Hematopoietic multipotent progenitor cell treated with erythropoietin and hydrocortisone succinate and interleukin-3 and kit ligand, for 4 days (in vitro differentiated cells): Measurements from ENCODE around the gene PCBP2.
A peak's percentile ranks its signal among the peaks of the same experiment; 100 is the strongest.

Source experiments
- DNase-seq: peaks from one replicate; pipeline ENCODE4 v3.0.0-alpha.2; 2015

PCBP2 gene

DNA sequence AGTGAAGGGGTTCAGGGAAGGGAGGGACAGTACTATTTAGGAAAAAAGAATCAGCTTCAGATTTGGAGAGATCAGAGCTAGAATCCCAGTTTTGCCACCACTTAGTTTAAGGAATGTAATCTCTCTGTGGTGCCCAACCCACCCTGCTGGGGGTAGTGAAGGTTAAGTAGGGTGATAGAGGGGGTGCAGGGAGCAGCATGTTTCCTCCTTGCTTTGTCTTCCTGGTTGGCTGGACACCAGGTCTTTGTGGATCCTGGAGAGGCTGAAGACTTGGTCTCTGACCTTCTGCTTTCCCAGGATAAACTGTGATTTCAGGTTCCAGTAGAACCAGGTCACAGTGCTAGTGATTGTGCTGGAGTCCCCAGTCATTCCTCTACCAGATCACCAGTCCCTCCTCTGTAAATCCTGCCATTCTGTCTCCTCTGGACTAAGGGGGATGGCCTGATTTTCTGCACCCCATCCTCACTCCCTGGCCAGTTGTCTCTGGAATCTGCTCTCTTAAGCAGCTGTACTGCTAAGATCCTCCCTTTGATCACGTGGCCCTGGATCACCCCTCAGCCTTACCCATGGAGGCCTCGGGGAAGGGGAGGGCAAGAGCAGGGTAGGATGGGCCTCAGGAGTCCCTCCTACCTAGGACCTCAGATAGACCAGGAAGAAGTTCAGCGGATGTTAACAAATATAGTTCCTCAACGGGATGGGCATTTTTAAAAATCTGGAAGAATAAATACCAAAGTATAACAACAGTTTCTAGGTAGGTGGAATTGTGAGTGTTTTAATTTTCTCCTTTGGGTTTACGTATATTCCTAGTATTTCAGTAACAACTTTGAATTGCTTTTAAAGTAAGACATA, 44.2 kb downstream of the PCBP2 start:
- peak; percentile 60 for DNase-seq

DNA sequence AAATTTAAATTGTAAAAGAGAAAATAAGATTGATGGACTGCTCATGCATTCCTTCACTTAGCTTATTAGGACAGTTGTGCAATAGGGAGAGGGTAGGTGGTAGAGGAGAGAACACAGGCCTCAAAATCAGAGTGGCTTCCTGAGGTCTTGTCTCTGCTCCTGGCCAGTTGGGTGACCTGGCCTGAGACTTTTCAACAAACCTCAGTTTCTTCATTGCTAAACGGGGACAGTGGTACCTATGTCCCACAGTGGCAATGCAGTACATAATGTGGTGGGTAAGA, 44.8 kb downstream of the PCBP2 start:
- no peak for DNase-seq

DNA sequence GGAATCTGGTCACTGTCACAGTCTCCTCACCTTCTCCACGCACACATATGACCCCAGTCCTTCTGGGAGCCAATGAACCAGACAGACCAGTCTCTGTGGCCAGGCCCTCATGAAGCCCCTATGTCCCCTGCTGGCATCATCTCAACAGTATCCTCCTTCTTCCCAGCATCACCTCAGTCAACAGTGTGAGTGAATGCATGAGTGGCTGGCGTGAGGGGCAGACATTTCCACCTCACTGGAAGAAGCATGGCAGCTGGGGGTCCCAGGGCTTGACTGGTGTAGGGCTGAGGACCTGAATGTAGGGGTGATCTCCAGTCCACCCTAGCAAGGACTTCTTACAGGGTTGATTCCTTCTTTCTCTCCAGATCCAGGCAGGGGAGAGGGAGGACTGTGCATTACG, 45.6 kb downstream of the PCBP2 start:
- DNase-seq: no peak

DNA sequence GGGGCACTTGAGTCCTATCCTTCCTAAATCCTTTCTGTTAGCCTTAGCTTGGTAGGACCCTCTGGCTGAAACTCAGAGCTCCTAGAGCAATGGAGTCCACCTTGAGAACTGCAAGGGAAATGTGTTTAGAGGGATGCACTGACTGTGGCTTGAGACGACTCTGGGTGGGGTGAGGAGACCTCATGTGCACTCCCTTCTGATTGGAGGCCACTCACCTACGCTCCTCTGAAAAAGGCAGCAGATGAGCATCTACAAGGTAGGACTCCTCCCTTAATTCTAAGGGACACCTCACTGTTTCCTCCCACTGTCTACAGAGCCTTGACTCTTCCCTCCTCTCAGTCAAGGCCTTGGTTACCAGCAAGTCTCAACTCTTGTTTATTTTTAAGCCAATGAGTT, 46.3 kb downstream of the PCBP2 start:
- no peak for DNase-seq

DNA sequence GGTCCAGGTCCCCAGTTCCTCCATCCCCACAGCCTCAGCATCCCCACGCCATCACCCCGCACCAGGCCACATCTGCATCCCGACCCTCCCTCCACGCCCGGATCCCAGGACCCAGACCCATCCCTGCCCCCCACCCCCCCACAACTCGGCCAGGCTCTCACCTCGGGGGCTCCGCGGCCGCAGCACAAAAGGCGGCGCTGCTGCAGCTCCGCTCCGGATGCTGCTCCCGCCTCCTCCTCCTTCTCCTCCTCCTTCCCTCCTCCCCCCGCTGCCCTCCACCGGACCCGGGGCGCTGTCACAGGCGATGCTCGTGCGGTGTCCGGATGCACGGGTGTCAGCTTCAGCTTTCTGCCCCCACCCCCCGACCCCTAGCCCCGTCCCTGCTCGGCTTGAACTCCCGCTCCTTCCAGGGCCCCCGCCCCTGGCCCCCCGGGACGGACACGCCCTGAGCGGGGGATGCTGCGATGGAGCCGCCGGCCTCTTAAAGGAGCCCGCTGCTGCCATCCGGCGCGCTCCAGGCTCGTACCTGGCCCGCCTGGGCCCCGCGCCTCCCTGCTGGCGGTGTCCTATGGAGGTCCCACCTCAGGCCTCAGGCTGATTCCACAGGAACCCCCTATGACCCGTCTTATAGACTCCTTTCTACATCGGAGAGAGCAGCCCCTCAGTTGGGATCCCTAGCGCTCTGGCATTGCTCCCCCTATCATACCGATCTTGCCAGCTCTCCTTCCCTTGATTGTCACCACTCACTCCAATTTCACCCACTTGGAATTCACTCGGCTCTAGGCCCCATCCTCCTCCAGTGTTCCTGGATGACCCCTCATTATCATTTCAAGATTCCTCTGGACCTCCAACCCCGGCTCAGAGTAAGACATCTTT, 47.6 kb downstream of the PCBP2 start, which contains the start of gene MAP3K12:
Gene MAP3K12, minus strand, starts transcription at position 193 of the 876 bp plus-strand sequence. CDS start 12,067 bp downstream, outside the sequence.
- peak; percentile 76 for DNase-seq

DNA sequence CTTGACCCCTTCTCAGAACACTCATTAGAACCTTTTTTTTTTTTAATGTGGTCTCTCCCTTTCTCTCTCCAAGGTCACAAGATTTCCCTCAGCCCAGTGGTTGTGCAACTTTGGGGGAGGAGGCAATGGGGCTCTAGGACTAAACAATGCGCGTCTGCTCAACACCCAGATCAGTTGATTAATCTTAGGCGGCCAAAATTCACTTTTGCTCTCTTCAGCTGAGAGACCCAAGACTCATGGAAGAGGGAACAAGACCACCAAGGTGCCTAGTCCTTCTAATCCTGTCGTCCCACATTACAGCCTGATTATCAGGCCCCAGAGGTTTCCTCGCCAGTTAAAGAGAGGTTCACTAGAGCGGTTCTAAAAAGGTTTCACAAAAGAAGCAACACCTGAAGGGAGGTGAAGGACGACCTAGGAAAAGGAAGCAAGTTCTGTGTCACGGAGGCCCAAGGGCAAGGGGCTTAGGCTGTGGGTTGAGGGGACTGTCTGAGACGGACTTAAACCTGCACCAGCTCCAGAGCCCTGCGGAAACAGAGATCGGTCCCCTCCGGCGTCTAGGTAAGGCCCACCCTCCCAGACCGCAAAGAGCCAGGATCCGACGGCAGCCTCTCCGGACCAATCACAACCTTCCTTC, 48.4 kb downstream of the PCBP2 start:
- DNase-seq: peak; percentile 86

DNA sequence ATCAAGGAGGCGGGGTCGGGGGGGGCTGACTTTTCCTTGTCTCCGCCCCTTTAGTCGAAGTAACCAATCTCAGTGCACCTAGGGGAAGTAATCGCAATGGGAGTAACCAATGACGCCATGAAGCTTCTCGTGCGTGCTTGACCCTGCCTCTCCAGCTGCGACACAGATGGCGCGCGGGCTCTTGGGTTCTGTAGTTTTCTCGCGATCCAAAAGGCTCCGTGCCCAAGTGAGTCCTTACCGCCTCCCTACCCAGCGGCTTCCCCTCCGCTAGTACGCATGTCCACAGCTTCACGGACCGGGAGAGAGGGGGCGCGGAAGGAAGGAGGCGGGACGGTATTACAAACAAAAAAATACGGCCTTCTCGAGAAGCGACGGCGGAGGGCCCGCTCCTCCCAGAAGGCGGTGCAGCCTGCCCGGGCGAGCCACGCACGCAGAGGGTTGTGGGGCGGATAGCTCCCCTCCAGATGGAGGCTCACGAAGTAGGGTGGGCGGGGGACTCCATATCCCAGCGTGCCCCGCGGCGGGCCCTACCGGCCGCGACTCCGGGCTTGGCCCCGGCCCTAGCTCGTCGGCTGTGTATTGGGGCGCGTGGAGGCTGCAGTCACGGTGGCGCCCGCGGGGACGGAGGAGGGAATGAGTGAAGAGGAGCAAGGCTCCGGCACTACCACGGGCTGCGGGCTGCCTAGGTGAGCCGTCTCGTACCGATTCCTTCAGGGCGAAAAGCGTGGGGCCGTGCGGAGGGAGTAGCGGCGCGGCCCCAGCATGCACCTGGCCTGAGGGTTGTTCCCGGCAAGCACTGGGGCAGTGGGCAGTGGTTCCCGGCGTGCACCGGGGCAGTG, 49.1 kb downstream of the PCBP2 start, which contains the start of gene TARBP2:
Gene TARBP2, plus strand, starts transcription at position 508 of the 839 bp plus-strand sequence. Its CDS starts 126 bp downstream, at position 634.
- peak; percentile 100 for DNase-seq

DNA sequence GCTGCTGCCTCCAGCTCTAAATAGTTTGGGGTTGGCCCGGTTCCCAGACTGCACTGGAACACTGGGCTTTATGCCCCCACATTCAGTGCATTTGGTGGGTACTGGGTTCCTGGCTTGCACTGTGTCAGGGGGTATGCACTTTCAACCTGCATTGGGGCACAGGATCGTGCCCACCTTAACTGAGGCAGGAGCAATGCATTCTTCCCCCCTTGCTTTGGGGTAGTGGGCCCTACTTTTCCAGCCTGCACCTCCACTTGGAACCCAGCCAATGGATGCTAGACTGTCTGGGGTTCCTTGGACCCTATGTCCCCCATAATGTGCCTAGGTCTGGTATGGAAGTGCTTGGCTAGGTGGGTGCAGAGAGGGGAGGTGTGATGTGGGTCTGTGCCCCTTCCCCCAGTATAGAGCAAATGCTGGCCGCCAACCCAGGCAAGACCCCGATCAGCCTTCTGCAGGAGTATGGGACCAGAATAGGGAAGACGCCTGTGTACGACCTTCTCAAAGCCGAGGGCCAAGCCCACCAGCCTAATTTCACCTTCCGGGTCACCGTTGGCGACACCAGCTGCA, 49.8 kb downstream of the PCBP2 start:
- no peak for DNase-seq

DNA sequence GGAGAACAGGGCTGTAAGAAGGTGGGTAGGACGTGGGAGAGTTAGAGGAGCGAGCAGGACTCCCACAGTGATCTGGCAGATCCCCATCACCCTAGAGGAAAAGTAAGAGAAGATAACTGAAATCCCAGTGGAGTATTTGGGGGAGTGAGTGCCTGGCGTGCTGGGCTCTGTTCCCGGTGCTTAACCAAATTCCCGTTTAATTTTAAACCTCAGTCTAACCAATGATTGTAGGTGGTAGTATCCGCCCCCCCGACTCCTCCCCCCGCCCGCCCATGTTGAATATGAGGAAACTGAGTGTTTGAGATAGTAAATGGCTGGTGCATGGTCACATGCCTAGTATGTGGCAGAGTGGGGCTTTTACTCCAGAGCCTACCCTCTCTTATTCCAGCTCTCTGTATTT, 50.4 kb downstream of the PCBP2 start:
- DNase-seq: no peak

DNA sequence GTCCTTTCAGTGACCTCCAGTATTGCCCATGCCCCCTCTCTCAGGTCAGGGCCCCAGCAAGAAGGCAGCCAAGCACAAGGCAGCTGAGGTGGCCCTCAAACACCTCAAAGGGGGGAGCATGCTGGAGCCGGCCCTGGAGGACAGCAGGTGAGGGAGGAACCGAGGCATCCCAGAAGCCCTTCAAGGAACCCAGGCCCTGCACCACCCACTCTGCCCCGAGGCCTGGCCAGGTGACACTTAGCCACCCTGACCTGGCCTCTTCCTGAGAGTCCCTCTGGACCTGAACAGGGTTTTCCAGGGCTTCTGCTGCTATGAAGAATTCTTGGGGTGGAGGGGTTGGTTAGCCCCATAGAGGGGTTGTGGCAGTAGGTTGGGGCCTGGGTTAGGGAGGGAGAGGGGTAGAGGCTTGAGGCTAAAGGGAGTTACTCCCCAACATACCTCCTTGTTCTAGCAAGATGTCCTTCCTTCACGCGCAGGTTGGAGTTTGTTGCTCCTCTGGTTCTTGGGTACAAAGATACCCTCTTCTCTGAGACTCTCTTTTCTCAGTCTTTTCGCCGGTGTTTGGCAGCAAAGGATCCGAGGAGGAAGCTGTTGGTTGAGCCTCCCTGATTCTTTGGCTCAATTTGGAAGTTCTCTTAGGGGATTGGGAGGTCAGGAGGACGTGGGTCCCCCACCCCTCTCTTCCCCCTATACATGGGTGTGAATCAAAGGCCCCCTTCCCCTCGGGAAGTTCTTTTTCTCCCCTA, 51.3 kb downstream of the PCBP2 start:
- DNase-seq: no peak

DNA sequence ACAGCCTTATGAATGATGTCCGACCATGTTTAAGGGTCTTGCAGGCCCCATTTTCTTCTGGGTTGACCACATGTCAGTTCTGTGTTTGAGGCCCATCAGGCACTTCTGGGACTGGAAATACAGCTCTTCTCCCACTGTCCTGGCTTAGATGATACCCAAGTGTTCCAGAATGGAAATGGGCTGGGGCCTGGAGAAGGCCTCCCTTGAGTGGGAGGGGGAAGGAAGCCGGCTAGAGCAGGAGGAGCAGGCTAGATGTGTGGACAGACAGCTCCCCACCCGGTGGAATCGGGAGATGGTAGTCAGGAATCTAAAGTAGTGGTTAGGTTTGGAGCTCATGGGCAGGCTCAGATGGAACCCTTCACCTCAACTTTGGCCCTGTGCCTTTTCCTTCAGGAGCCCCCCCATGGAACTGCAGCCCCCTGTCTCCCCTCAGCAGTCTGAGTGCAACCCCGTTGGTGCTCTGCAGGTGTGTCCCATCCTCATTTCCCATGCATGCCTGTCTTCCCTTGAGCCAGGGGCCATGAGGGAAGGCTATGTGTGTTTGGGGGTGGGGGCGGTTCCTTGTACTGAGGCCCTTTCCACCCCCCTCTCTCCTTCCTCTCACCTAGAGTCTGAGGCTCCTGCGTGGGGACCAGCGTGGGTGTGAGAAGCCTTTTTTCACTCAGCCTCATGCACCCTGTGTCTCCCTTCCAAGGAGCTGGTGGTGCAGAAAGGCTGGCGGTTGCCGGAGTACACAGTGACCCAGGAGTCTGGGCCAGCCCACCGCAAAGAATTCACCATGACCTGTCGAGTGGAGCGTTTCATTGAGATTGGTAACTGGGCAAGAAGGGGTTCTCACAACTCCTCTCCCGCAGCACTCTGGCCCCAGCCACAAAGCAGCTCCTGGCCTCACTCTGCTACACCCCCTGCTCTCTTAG, 52.4 kb downstream of the PCBP2 start:
- no peak for DNase-seq

DNA sequence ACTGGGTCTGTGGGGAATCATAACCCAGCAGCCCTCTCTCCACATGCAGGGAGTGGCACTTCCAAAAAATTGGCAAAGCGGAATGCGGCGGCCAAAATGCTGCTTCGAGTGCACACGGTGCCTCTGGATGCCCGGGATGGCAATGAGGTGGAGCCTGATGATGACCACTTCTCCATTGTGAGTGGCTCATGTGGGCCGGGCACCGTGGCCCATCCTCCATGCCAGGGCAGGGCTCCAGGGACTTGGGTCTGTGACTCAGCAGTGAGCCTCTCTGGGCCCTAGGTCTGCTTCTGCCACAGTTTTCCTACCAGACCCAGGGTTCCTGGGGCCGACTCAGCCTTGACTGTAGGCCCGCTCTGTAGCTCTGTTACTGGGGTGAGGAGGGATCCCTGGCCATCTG, 53.2 kb downstream of the PCBP2 start:
- DNase-seq: no peak

DNA sequence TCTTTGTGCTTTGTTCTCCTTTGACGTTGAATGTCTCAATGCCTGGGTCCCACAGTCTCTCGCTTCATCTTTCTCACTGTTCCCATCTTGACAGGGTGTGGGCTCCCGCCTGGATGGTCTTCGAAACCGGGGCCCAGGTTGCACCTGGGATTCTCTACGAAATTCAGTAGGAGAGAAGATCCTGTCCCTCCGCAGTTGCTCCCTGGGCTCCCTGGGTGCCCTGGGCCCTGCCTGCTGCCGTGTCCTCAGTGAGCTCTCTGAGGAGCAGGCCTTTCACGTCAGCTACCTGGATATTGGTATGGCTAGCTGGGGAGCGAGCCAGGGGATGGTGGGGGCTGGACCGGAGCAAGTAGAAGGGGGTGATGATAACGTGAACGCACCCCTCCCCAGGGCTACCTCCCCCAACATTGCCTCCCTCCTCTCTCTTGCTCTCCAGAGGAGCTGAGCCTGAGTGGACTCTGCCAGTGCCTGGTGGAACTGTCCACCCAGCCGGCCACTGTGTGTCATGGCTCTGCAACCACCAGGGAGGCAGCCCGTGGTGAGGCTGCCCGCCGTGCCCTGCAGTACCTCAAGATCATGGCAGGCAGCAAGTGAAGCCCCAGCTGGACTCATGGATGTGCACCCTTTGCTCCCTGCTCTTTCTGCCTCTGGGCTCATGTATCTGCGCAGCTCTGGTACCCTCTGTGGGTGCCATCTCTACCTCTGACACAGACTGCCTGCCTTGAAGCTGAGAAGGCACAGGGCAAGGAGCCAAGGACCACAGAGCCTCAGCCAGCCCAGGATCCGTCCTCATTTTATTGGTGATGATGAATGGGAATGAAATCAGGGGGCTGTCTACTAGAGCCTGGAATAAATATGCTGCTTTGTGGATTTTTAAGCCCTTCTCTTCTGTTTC, 53.9 kb downstream of the PCBP2 start:
- DNase-seq: no peak

DNA sequence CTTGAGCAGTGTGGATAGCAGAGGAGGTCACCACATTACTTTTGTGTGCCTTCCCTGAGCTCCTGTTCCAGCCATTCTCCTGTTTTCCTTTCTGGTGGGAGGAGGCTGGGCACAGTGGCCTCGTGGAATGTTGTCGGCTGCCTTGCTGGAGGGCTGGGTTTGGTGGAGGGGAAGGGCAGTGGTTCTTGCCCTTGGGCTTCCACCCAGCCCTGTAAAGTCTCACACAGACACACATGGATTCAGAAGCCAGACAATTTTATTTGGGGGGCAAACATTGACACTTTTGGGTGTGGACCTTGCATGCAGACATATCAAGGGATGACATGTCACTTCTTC, 54.5 kb downstream of the PCBP2 start:
- no peak for DNase-seq

DNA sequence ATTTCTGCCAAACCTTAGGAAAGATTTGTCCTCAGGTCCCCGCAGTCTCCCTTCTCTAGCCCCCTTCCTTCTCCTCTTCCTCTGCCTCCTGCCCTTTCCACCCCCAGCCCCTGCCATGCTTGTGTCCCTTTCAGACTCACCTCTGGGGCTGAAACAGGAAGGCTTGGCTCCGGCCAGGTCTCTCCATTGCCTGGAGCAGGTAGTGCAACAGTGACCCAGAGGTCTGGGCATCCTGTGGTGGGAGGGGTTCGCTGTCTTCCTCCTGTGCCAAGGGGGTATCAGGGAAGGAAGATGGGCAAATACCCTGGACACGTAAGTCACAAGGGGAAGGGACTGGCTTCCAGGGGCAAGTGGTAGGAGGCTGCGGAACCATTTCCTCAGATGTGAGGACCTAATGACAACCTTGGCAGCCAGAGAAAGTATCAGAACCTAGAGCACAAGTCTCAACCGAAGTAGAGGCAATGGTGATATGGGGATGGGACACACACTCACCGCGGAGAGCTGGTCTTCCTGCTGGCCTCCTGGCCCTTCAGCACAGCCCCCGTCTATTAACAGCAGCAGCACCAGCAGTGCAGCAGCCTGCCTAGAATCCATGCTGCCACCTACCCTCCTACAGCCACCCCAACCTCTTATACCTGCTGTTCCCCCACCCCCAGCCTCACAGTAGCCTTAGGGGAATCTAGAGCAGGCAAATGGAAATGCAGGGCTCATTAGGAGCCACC, 55.1 kb downstream of the PCBP2 start, which contains the start of gene NPFF:
Gene NPFF, minus strand, starts transcription at position 604 of the 722 bp plus-strand sequence. Its CDS starts 10 bp downstream, at position 594.
- no peak for DNase-seq

DNA sequence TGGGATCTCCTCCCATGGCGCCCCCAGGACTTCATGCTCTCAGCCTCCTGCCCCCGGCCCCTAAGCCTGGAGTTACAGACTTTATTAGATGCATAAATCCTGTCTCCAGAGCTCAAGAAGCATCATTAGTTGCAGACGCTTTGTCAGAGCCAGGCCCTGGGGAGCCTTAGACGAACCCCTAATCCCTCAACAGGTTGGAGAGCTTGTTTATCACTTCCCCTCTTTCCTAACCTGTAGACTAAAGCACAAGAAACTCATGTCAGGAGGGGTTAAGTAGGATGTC, 55.6 kb downstream of the PCBP2 start:
- DNase-seq: no peak

DNA sequence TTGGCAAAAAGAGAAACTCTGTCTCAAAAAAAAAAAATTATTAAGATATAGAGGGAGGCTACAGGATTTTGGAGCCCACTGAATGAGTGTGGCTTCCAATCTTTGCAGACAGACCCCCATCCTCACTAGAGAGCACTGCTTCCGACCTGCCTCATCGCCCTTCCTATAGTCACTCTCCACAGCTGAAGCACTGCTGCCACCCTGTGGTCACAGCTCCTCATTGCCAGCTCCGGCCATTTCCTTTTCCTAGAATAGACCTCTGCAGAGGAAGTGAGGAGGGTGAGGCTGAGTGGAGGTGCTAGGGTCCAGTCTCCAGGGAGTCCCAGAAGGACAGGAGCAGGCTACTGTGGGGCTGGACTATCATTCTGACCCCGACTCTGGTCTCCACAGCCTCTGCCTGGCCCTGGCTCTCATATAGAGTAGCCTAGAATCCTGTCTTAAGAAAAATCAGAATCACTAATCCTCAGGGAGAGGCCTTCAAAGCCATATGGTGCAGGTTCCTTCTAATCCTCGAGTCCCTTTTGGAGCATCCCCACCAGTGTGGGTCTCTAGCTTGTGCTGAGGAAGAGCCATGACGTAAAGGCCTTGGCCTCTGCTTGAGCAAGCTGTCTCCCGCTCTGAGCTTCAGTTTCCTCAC, 56.8 kb downstream of the PCBP2 start:
- peak; percentile 93 for DNase-seq

DNA sequence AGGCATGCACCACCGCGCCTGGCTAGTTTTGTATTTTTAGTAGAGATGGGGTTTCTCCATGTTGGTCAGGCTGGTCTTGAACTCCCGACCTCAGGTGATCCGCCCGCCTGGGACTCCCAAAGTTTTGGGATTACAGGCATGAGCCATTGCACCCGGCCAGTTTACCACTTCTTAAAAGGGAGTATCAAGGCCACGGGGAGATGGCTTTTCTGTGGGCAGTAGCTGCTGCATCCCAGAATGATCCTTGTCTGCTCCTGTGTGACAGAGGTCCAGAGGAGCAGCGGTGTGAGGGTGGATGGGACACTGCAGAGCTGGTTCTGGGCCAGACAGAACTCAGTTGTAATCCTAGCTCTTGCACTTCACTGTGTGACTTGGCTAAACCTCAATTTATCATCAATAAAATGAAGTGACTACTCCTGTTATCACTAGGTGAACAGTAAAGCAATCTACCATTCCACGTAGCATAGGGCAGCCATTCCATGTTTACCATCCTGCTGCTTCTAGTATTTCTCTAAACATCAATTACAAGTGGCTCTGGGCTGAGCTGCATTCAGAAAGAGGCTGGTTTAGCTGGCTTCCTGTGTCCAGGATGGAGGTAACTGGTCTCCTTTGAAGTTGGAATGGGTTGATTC, 58.4 kb downstream of the PCBP2 start:
- DNase-seq: no peak
